HG02763 (cell line): ENCODE results near the gene NOA1.

ENCODE experiments used
- ATAC-seq: cut with Tn5 transposase; IDR thresholded peaks from one replicate; pipeline ENCODE4 v1.9.1; 2021; ENCODE audit warnings: mild to moderate bottlenecking, moderate library complexity; ENCODE audit not compliant: unreplicated experiment

Gene NOA1

DNA sequence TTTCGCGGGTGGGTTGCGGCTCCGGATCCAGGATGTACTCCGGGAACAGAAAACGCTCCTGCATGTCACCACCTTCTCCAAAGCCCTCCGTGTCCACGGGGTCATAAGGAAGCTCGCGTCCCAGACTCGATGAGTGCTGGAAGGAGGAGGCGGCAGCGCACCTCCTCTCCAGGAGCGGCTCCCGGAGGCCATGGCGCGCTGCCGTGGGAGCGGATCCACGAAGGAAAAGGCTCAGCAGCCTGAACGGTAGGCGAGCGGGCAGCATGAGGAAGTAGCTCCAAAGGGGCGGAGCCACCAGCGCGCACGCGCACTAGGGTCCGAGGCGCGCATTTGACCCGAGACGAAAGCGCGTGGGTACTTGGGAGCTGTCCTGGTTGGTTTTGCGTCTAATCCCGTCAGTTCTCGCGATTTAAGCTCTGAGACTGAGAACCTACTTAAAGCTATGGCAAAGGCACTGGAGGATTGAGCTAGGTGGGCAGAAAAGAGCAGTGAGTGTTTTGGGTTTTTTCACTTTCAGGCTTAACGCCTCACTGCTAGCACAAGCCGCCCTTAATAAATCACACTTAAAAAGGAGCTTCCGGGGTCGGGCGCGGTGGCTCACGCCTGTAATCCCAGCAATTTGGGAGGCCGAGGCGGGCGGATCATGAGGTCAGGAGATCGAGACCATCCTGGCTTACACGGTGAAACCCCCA lies at the start of gene NOA1:
Gene NOA1 (minus strand): TSS at position 286 of the 692 bp plus-strand sequence. CDS start 21 bp downstream, at position 265.
- peak; percentile 79 for ATAC-seq

DNA sequence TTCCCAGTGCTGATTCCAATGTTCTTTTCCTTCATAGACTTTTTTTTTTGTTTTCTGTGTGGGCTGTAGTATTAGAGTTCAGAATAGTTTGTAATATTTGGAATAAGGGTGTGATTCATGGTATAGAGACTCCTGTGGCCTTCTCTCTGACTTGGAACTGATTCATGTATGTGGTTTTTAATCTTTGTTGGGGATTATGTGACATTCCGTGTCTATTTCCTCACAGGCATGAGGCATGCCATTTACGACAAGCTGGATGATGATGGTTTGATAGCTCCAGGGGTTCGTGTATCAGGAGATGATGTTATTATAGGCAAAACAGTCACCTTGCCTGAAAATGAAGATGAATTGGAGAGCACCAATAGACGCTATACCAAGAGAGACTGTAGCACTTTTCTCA lies 45.7 kb upstream of the NOA1 start:
- ATAC-seq: no peak

DNA sequence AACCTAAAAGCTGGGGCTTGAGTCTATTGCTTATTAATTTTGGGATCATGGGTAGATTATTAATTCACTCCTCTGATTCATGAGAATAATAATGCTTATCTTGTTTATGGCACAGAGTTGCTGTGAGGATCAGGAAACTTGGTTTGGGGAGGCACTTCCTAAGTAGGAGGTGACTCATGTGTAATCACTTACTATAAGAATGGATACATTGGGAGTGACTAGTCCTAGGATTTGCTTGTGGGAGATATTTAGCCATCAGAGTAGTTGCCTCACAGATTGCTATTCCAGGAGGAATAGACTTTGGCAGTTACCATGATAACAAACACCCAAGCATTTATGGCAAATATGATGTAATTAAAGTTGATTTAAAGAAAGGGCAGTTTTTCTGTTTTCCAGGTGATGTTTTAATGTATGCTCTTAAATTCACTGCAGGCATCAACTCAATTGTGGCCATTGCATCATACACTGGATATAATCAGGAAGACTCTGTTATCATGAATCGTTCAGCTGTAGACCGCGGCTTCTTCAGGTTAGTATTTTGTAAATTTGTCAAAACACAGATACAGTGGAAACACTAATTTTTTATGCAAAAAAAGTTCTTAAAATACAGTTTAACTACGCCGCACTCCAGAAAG lies 43.2 kb upstream of the NOA1 start:
- no peak for ATAC-seq

DNA sequence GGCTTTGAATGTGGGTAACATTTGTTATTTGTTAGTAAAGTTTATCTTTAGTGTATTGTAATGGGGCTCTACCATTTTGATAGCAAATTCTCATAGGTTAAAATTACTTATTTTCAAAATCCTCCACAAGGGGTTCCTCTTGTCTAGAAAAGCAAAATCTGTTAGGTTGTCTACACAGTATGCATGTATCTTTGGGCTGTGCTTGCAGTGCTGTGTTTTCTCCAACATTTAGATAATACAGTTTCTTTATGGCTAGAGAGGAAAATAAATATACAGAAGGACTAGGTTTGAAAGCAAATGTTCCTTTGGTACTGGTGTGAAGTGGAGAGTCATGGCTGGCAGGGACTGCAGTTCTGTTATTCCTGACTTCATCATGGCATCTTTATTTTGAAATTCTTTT lies 41.6 kb upstream of the NOA1 start:
- ATAC-seq: no peak

DNA sequence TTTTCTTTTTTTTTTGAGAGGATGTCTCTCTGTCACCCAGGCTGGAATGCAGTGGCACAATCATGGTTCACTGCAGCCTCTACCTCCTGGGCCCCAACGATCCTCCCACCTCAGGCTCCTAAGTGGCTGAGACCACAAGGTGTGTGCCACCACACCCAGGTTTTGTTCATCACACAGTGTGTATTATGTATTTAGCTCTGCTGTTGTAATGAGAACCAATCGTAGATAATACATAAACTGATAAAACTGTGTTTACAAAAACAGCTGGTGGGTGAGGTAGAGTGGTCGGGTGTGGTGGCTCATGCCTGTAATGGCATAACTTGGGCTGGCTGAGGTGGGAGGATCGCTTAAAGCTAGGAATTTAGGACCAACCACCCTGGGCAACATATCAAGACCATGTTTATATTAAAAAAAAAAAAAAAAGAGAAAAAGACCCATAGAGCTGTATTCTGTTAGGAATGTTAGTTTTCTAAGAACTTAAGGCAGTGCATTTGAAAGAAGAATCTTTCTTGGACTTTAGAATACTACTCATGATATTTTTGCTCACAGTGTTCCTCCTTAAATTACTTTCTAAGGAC lies 36.2 kb upstream of the NOA1 start:
- no peak for ATAC-seq

DNA sequence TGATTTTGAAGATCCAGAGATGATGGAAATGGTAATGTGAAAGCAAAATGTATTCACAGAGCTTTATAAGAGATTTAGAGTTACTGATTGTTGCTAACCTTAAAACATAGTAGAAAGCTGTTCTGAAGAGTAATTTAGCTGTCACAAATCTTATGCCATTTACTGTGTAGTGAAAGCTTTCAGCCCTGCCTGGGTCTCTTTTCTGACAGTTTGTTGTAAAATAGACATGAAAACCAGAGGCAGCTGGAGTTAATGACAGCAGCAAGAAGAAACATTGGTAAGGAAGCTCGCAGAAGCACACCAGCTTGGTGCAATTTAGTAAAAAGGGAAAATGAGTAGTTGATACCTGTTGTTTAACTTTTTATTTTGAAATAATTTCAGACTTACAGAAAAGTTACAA lies 22.3 kb upstream of the NOA1 start:
- ATAC-seq: no peak

DNA sequence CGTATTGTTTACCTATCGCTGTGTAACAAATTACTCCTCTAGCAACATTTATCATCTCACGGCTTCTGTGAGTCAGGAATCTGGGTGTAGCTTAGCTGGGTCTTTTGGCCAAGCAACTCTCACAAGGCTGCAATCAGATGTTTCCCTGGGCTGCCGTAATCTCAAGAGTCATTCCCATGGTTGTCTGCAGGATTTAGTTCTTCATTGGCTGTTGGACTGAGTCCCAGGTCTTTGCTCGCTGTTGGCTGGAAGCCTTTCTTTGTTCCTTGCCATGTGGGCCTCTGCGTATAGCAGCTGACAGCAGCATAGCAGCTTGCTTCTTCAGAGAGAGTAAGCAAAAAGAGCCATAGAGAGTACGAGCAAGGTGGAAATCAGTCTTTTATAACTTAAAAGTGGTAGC lies 18.1 kb upstream of the NOA1 start:
- ATAC-seq: no peak

DNA sequence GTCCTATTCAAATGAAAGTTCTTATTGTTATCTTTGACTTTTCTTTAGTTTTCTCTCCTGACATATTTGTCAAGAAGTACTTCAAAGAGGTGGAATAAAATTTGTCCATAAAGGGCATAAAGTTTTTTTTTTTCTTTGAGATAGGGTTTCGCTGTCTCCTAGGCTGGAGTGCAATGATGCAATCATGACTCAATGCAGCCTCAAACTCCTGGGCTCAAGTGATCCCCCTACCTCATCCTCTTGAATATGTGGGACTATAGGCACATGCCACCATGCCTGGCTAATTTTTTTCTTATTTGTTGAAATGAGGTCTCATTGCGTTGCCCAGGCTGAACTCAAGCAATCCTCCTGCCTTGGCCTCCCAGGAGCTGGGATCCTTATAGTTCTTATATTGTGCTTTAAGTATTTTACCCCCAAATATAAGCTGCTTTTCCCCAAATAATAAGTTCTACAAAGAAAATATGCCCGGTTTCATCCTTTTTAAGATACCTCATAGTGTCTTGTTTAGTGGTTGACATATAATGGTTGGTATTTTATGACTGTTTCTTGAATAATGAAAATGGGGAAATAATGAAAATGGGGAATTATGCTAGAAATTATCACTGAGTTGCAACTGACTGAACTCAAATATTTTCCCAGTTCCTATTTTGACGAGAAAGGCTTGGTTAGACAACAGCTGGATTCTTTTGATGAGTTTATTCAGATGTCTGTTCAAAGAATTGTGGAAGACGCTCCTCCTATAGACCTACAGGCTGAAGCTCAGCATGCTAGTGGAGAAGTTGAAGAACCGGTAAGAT lies 12.9 kb upstream of the NOA1 start:
- ATAC-seq: no peak

DNA sequence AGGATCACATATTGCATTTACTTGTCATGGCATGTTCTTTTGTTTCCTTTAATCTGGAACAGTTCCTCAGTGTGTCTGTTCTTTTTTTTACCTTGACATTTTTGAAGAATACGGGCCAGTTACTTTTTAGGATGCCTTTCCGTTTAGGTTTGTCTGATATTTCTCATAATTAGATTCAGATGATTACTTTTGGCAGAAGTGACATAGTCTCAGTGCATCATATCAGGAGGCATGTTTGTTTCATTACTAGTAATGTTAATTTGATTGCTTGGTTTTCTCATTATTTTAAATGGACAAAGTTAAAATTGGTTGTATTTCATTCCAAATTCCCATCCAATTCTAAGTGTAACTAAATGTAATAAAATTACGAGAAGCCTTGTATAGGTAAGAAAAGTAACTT lies 9.5 kb upstream of the NOA1 start:
- ATAC-seq: no peak

DNA sequence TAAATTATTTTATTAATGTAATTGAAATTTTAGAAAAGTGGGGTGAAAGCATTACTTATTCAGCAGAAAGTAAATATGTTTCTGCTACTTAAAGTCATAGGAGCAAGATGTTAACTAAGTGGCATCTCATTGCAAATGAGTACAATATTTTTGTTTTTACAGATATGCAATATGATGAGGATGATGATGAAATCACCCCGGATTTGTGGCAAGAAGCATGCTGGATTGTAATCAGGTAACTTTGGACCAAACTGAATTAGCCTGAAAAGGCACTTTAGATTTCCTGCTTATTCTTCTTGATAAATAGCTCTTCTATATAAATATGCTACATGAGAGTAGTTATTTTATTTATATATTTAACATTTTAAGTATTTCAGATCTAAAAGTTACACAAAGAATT lies 8.8 kb upstream of the NOA1 start:
- no peak for ATAC-seq

DNA sequence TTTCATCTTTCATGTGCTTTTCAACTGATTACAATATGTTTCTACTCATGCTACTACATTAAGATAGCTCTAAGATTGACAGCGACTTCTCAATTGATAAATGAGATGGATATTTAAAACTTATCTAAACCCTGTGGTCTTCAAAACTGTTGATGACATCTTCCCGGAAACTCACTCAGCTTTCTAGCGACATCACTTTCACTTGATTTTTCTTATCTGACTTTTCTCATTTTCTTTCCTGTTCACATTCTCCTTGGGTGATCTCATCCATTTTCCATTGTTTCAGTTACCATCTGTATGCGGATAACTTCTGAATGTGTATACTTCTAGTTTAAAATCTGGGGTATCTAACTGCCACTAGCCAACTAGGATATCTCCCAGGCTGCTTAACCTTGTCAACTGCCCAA lies 4.4 kb upstream of the NOA1 start:
- no peak for ATAC-seq

DNA sequence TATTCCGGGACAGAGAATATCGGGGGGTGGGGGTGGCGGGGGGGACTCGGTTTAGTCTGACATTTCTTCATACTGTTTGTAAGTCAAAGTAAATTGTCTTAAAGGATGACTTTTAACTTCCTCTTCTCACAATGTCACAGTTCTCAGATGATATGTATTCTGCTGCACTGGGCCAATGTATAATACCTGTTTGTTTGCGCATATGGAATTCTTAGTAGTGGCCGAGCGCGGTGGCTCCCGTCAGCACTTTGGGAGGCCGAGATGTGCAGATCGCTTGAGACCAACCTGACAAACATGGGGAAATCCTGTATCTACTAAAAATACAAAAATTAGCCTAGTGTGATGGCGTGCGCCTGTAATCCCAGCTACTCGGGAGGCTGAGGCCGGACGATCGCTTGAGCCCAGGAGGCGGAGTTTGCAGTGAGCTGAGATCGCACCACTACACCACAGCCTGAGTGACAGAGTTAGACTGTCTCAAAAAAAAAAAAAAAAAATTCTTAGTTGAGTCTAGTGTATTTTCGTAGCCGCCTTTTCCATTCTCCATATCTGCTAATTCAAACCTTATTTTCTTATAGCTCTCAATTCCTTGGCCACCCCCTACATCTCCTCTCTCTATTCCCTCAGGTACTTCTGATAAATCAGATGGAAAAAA lies 2.1 kb upstream of the NOA1 start:
- no peak for ATAC-seq

DNA sequence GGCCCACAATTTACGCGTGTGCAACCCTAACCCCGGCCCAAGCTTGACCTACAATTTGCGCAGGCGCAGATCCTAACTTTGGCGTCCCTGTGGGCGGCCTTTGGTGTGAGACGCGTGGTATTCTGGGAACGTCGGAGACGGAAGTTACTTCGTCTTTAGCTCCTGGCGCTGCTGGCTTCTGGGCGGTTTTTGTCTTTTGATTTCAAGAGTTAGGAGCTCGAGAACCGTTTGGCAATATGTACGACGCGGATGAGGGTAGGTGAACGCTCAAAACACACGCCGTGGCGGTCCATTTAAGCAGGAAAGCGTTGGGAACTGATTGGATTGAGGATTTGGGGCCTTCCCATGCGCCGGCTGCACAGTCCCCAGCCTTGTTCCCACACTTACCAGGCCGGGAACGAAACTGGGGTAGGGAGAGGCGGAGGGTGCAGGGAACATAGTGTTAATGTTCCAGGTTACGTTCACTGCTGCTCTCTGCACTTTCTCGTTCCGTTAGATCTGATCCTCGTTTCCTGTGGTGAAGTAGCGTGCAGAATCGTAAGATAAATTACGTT lies 1.4 kb upstream of the NOA1 start, which contains the start of gene POLR2B:
Gene POLR2B (plus strand): TSS at position 147 of the 554 bp plus-strand sequence. CDS start 90 bp downstream, at position 237.
- ATAC-seq: peak; percentile 56

DNA sequence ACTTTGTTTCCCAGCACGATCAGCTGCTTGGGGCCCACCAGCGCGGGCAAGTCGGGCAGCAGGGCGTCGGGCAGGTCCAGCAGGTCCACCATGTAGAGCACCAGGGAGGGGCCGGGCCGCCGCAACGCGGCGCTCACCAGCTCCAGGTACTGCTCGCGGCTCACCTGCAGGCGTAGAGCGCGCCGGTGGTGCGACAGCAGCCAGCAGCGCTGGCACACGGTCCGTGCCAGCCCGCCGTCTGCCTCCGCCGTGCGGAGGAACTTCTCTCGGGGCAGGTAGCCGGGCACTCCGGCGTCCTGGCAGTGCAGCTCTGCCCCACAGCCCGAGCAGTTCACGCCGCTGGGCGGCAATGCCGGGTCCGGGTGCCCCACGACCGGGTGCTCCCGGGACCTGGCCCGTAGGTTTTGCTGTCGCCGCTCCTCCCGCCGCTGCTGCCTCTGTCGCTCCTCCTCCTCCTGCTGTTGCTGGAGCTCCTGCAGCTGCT lies 527 bp downstream of the NOA1 start:
- ATAC-seq: peak; percentile 22

DNA sequence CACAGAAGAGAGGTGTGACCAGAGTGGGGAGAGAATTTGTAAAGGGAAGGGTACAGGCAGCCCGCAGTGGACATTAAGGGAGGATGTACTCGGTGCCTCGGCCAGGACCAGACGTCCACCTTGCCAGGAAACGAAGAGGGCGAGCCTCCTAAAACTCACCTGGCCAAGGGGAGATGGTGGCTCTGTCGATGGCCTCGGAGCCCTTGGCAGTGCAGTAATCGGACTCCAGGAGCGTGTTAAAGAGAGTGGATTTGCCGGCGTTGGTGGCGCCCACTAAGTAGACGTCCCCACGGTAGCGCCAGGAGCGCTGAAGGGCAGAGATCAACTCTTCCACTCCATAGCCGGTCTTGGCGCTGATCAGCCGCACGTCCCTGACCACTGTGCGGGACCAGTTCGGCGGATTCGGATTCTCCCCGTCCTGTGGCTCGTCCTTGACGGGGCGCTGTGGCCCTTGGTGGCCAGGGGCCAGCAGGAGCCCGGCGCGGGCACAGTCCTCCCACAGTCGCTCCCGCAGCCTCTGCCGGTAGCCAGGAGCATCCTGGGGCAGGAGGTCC lies 1.0 kb downstream of the NOA1 start:
- no peak for ATAC-seq

DNA sequence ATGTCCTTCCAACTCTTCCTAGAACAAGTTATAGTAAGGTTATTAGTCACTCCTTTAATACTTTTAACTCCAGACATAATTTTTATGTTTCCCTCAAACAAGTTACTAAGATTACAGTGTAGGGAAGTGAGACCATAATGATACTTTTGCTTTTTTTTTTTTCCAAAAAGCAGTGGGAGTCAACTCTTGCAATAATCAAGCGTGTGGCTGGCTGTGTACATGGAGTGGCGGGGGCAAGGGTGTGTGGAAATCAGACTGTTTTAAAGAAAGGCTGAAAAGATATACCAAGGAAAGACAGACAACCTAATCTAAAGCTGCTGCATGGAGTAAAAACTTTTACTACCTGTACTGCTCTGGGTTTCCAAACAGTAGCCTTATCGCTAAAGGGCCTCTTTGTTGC lies 4.1 kb downstream of the NOA1 start:
- ATAC-seq: no peak

DNA sequence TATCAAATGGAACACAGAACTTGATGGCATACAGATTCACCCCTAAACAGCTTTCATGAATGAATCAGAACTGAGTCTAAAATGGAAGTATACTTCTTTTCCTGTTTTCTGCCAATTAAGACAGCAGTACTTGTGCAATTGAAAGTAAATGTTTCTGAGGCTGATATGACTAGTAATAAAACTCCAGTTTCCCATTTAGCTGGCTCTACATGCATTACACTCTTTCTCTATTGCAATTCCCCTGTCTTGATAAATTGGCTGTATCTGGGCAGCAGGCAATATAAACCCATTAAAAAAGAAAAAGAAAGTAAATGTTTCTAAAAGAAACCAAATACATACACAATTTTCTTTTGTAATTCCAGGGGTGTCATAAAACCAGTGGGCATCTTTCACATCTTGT lies 4.6 kb downstream of the NOA1 start:
- ATAC-seq: no peak

DNA sequence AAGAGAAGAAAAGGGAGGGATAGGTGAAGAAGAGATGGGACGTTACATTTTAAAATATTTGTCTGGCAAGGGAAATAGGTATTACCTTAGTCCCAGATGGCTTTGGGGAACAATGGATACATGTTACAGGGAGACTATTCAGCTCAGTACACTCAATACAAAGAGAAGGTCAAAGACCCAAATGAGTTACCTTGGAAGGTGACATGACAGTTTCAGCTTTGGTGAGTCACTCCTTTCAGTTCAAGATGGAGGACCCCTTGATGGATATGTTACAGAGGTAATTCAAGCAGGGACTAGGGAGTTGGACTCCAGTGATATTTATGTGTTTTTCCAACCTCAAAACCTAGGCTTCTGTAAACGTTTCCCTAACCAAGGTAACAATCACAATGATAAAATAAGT lies 5.0 kb downstream of the NOA1 start:
- no peak for ATAC-seq

DNA sequence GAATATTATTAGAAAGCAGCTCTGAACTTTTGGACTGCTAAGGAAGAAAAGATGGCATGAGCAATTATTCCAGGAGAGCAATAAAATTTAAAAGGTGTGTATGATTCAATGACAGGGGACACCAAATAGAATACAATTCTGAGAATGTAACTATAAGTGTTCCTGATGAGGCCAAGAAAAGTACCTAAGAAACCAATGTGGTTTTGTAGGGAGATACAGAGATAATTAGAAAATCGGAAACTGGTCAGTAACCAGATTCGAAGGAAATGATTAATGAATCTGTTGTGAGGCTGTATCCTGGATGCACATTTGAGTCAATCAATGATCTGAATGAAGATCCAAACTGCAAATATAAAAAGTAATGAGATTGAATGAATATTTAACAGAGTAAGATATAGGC lies 6.0 kb downstream of the NOA1 start:
- no peak for ATAC-seq

DNA sequence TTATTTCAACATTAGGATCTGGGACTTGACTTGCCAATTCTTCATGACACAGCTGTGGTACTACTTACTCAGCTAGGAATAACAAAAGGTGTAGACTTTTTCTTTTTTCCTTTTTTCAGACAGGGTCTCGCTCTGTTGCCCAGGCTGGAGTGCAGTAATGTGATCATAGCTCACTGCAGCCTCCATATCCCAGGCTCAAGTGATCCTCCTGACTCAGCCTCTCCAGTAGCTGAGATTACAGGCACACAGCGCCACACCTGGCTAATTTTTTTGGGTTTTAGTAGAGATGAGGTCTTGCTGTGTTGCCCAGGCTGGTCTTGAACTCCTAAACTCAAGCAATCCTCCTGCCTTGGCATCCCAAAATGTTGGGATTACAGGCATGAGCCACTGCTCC lies 16.3 kb downstream of the NOA1 start:
- ATAC-seq: no peak
